ENCODE results near the gene SCN10A.

Gene SCN10A

DNA sequence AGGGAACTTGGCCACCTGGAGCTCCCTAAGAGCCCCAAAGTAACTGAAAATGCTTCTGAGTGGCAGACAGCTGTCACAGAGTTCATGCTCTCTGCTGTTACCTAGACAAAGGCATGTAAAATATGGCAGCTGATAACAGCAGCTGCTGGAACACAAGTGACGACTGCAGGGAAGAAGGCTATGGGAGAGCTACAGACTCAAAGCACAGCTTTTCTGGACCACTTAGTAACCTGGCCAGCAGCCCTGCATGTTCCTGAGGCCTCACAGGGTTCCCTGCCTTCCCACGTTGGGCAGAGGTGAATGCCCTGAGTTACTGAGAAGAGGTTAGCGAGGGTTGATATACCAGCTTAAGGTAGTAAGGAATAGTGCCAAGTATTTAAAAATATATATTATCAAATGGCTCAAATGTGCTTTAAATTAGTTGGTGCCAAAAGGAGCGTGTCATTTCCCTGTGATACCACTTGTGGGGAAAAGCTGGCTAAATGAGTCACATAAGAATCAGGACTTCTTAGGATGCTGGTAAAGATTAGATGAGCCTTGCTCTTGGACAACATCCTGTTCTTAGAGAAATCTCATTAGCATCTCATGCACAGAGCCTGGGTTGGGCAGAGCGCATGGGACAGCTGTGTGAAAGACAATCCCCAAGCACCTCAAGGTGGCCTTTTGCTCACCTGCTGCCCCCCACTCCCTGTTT, 90.1 kb downstream of the SCN10A start:
- Histone ChIP-seq H3K36me3 (no peaks in the 10 kb centered on the region), H3K27ac (no peak overlapping the region), H3K27me3 (ENCODE audit: insufficient read depth, low read depth, severe bottlenecking) (peaks cover 61% of the 10 kb centered on the region), H3K9me3 (ENCODE audit: severe bottlenecking) (no peaks in the 10 kb centered on the region), H3K4me3 (ENCODE audit: low read depth, low read length) (no peak overlapping the region)
- TF ChIP-seq, protein P1, sequence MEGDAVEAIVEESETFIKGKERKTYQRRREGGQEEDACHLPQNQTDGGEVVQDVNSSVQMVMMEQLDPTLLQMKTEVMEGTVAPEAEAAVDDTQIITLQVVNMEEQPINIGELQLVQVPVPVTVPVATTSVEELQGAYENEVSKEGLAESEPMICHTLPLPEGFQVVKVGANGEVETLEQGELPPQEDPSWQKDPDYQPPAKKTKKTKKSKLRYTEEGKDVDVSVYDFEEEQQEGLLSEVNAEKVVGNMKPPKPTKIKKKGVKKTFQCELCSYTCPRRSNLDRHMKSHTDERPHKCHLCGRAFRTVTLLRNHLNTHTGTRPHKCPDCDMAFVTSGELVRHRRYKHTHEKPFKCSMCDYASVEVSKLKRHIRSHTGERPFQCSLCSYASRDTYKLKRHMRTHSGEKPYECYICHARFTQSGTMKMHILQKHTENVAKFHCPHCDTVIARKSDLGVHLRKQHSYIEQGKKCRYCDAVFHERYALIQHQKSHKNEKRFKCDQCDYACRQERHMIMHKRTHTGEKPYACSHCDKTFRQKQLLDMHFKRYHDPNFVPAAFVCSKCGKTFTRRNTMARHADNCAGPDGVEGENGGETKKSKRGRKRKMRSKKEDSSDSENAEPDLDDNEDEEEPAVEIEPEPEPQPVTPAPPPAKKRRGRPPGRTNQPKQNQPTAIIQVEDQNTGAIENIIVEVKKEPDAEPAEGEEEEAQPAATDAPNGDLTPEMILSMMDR (IDR thresholded peaks at IDR 0.05; ENCODE audit: low read depth, low read length): no peak
- no peak for DNase-seq

DNA sequence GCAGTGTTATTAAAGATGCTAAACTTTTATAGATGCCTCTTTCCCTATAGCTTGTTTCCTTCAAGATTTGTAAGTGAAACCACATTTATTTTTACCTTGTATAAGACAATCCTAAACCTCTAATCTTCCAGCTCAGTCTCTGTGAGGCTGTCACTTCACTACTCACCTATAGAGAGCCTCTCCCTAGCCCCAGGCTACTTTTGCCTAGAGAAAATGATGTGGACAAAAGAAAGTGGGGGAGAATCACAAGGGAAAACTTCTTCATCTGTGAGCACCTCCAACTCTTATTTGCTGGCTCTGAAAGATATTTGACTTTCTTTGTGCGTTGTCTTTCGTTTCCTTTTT, 91.7 kb downstream of the SCN10A start:
- H3K36me3 ChIP-seq: no peaks in the 10 kb centered on the region
- no peak for DNase-seq
- no peak overlapping the region for H3K27ac ChIP-seq
- TF ChIP-seq, protein P1 (IDR thresholded peaks at IDR 0.05; ENCODE audit: low read depth, low read length): no peak
- H3K27me3 ChIP-seq (ENCODE audit: insufficient read depth, low read depth, severe bottlenecking): peaks cover 71% of the 10 kb centered on the region
- H3K9me3 ChIP-seq (ENCODE audit: severe bottlenecking): no peaks in the 10 kb centered on the region
- H3K4me3 ChIP-seq (ENCODE audit: low read depth, low read length): no peak overlapping the region

DNA sequence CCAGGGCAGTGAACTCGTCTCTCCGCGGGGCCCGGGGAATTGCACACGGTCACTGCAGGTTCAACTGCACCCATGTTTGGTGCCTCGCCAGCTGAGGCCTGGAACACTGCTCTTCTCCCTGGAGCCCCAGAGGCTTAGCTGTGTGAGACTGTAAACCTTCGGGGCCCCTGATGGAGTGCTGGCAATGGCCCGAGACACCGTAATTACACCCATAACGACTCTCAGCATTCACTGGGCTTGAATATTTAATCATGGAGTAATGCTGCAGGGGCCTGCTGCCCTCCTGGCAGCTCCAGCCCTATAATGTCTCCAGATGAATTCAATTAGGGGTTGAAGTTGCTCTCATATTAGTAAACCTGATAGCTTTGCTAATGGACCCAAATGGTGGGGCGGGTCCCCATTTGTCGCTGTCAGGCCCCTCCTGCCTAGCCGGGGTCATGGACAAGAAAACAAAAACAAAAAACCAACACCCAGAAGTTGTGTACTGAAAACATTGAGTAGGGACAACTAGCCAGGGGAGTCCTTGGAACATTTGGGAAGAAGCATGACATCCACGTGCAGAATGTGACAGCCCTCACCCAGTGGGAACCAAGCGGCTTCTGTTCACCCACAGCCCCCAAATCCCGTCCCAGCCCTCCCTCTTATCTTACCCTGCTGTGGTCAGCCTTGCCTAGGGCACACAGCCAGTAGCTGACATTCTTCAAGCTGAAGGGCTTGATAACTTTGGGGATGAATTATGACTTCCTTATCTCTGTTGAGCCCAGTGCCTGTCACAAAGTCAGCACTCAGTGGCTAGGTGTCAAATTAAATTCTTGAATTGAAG, 92.2 kb downstream of the SCN10A start:
- Histone ChIP-seq H3K36me3 (no peaks in the 10 kb centered on the region), H3K27me3 (ENCODE audit: insufficient read depth, low read depth, severe bottlenecking) (peaks cover 69% of the 10 kb centered on the region), H3K4me3 (ENCODE audit: low read depth, low read length) (no peak overlapping the region), H3K9me3 (ENCODE audit: severe bottlenecking) (no peaks in the 10 kb centered on the region), H3K27ac (no peak overlapping the region)
- TF ChIP-seq, protein P1 (IDR thresholded peaks at IDR 0.05; ENCODE audit: low read depth, low read length): no peak
- DNase-seq: no peak

DNA sequence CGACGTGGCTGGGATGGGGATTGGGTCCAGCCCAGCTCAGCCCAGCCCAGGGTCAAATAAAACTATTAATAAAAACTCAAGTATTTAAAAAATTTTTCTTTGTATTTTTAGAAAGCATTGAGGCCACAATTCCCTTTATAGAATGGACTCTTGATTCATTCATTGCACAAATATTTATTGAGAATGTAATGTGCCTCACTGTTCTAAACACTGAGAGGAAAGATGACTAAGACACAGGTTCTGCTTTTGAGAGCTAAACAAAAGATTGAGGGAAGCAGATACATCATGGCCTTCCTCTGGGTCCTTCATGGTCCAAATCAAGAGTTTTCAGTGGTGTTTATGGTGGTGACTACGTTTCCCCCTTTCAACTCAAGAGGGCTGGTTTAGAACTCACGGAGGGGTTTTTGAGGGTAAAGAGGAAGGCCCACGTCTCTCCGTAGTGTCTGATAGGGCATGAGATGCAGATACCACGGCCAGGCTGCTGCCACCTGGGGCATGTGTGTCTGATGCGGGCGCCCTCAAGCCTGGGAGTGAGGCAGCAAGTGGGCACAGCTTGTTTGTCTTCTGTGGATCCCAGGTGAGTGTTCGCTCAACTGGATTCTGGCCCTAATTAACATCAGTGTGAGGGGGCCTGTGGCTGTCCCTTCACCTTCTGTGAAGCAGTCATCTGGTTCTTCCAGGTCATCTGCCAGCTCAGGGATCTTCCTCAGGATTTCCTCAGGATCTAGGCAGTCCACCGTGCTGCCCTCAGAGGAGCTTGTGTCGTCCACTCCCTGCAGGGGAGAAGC, 93.0 kb downstream of the SCN10A start:
- no peaks in the 10 kb centered on the region for H3K9me3 ChIP-seq (ENCODE audit: severe bottlenecking)
- H3K27ac ChIP-seq: no peak overlapping the region
- peaks cover 66% of the 10 kb centered on the region for H3K27me3 ChIP-seq (ENCODE audit: insufficient read depth, low read depth, severe bottlenecking)
- no peaks in the 10 kb centered on the region for H3K36me3 ChIP-seq
- no peak for DNase-seq
- H3K4me3 ChIP-seq (ENCODE audit: low read depth, low read length): no peak overlapping the region
- TF ChIP-seq, protein P1 (IDR thresholded peaks at IDR 0.05; ENCODE audit: low read depth, low read length): no peak

DNA sequence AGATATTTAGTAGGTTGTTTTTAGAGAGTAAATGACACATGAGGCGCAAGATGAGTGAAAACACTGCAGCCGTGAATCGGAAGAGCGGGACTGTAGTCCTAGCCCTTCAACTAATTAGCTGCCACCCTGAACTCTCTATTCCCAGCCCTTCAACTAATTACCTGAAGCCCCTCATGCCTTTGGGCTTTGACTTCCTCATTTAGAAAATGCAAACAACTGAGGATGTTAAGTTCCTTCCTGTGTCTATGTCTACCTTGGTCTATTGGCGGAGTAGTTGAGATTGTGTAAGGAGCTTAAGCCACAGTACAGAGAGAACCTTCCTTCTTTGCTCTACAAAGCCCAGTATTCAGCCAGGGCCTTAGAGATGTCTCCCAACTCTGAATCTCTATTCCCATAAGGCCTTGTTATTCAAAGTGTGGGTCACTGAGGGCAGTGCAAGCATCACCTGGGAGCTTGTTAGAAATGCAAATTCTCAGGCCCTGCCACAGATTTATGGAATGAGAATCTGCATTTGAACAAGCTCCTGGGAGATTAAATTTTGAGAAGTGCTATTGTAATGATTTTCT, 94.7 kb downstream of the SCN10A start:
- TF ChIP-seq, protein P1 (IDR thresholded peaks at IDR 0.05; ENCODE audit: low read depth, low read length): no peak
- Histone ChIP-seq H3K36me3 (no peaks in the 10 kb centered on the region), H3K9me3 (ENCODE audit: severe bottlenecking) (no peaks in the 10 kb centered on the region), H3K27ac (no peak overlapping the region), H3K4me3 (ENCODE audit: low read depth, low read length) (no peak overlapping the region), H3K27me3 (ENCODE audit: insufficient read depth, low read depth, severe bottlenecking) (peaks cover 63% of the 10 kb centered on the region)
- DNase-seq: no peak
